ENCODE measurements around the gene CXCL16. TPM values are rescaled to one million over a fixed set of nuclear protein-coding genes. Genes with fewer than 3 reads are reported as not detected.

CXCL16 gene
- total and polyA plus RNA-seq, 2 of the 13 experiments (the other 11 are each of a cell fraction or from before 2014, with no cell fraction given), result 9.4 to 101 TPM

DNA sequence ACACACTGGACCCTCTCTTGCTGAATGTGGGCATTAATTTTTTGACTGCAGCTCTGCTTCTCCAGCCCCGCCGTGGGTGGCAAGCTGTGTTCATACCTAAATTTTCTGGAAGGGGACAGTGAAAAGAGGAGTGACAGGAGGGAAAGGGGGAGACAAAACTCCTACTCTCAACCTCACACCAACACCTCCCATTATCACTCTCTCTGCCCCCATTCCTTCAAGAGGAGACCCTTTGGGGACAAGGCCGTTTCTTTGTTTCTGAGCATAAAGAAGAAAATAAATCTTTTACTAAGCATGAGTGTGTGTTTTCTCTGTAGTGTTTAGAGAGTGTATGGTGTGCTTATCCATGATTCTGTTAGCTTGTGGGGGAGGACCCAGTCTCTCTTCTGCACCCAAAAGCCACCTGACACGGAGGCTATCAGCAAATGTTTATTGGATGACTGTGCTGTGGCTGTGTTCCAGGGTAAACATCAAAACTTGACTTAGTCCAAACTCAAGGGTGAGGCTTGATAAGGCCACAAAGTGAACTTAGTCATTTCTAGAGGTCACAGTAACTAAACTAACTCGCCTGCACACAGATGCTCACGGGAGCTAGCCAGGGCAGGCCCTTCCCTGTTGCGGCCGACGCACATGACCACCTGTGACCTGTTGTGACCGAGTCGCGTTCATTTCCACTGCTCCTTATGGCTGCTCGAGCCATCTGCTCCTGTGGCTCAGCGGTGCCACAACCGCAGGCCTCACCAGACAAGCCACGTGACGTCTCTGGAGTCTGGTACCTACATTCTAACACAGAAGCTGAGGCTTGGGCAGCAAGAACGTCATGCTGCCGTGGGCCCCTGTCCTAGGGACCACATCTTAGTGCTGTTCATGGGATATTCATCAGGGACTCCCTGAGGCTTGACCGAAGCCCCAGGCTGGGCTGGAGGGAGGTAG lies 18.3 kb downstream of the CXCL16 start (continued):
- TF ChIP-seq, protein P1, sequence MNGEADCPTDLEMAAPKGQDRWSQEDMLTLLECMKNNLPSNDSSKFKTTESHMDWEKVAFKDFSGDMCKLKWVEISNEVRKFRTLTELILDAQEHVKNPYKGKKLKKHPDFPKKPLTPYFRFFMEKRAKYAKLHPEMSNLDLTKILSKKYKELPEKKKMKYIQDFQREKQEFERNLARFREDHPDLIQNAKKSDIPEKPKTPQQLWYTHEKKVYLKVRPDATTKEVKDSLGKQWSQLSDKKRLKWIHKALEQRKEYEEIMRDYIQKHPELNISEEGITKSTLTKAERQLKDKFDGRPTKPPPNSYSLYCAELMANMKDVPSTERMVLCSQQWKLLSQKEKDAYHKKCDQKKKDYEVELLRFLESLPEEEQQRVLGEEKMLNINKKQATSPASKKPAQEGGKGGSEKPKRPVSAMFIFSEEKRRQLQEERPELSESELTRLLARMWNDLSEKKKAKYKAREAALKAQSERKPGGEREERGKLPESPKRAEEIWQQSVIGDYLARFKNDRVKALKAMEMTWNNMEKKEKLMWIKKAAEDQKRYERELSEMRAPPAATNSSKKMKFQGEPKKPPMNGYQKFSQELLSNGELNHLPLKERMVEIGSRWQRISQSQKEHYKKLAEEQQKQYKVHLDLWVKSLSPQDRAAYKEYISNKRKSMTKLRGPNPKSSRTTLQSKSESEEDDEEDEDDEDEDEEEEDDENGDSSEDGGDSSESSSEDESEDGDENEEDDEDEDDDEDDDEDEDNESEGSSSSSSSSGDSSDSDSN (CRISPR knock-in tag; IDR thresholded peaks at IDR 0.05), result peak; percentile 61
- TF ChIP-seq RXRB (CRISPR knock-in tag; IDR thresholded peaks at IDR 0.05; ENCODE audit: borderline replicate concordance) (peak; percentile 89), ZNF546 (CRISPR knock-in tag; conservative IDR thresholded peaks at IDR 0.05) (no peak), ETV5 (CRISPR knock-in tag; IDR thresholded peaks at IDR 0.05; ENCODE audit: borderline replicate concordance) (peak; percentile 36; the same call in 1 of the 2 replicates), CREB1 (IDR thresholded peaks at IDR 0.05) (peak; percentile 26; the same call in 1 of the 2 replicates), CREB1 (CRISPR knock-in tag; IDR thresholded peaks at IDR 0.05) (no peak; the same call in 1 of the 2 replicates), WIZ (CRISPR knock-in tag; IDR thresholded peaks at IDR 0.05) (no peak), ZNF446 (CRISPR knock-in tag; IDR thresholded peaks at IDR 0.05) (no peak), SCMH1 (CRISPR knock-in tag; IDR thresholded peaks at IDR 0.05; ENCODE audit: borderline replicate concordance) (no peak), PAF1 (CRISPR knock-in tag; IDR thresholded peaks at IDR 0.05) (0 out of 2 replicates have a peak, but pooled peaks have one; percentile 61), ZBTB42 (CRISPR knock-in tag; IDR thresholded peaks at IDR 0.05) (no peak), TOPORS (CRISPR knock-in tag; IDR thresholded peaks at IDR 0.05) (no peak), CBX2 (IDR thresholded peaks at IDR 0.05; ENCODE audit: low read depth, low read length) (no peak), CBX2 (CRISPR knock-in tag; IDR thresholded peaks at IDR 0.05; ENCODE audit: low read depth) (no peak)
- TF ChIP-seq, protein P2, sequence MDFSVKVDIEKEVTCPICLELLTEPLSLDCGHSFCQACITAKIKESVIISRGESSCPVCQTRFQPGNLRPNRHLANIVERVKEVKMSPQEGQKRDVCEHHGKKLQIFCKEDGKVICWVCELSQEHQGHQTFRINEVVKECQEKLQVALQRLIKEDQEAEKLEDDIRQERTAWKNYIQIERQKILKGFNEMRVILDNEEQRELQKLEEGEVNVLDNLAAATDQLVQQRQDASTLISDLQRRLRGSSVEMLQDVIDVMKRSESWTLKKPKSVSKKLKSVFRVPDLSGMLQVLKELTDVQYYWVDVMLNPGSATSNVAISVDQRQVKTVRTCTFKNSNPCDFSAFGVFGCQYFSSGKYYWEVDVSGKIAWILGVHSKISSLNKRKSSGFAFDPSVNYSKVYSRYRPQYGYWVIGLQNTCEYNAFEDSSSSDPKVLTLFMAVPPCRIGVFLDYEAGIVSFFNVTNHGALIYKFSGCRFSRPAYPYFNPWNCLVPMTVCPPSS (IDR thresholded peaks at IDR 0.05), result no peak
- TF ChIP-seq, protein P3, sequence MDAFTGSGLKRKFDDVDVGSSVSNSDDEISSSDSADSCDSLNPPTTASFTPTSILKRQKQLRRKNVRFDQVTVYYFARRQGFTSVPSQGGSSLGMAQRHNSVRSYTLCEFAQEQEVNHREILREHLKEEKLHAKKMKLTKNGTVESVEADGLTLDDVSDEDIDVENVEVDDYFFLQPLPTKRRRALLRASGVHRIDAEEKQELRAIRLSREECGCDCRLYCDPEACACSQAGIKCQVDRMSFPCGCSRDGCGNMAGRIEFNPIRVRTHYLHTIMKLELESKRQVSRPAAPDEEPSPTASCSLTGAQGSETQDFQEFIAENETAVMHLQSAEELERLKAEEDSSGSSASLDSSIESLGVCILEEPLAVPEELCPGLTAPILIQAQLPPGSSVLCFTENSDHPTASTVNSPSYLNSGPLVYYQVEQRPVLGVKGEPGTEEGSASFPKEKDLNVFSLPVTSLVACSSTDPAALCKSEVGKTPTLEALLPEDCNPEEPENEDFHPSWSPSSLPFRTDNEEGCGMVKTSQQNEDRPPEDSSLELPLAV (CRISPR knock-in tag; conservative IDR thresholded peaks at IDR 0.05; ENCODE audit: low read depth), result no peak
- TF ChIP-seq, protein P4, sequence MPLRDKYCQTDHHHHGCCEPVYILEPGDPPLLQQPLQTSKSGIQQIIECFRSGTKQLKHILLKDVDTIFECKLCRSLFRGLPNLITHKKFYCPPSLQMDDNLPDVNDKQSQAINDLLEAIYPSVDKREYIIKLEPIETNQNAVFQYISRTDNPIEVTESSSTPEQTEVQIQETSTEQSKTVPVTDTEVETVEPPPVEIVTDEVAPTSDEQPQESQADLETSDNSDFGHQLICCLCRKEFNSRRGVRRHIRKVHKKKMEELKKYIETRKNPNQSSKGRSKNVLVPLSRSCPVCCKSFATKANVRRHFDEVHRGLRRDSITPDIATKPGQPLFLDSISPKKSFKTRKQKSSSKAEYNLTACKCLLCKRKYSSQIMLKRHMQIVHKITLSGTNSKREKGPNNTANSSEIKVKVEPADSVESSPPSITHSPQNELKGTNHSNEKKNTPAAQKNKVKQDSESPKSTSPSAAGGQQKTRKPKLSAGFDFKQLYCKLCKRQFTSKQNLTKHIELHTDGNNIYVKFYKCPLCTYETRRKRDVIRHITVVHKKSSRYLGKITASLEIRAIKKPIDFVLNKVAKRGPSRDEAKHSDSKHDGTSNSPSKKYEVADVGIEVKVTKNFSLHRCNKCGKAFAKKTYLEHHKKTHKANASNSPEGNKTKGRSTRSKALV (CRISPR knock-in tag; IDR thresholded peaks at IDR 0.05), result no peak
- TF ChIP-seq, protein P5, sequence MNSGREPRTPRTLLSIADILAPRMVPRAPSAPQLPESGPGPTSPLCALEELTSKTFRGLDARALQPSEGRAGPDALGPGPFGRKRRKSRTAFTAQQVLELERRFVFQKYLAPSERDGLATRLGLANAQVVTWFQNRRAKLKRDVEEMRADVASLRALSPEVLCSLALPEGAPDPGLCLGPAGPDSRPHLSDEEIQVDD (CRISPR knock-in tag; IDR thresholded peaks at IDR 0.05; ENCODE audit: borderline replicate concordance), result 0 out of 2 replicates have a peak, but pooled peaks have one; percentile 44
- TF ChIP-seq, protein P6, sequence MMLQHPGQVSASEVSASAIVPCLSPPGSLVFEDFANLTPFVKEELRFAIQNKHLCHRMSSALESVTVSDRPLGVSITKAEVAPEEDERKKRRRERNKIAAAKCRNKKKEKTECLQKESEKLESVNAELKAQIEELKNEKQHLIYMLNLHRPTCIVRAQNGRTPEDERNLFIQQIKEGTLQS (CRISPR knock-in tag; IDR thresholded peaks at IDR 0.05), result peak; percentile 77; the same call in 1 of the 2 replicates
- TF ChIP-seq, protein P7, sequence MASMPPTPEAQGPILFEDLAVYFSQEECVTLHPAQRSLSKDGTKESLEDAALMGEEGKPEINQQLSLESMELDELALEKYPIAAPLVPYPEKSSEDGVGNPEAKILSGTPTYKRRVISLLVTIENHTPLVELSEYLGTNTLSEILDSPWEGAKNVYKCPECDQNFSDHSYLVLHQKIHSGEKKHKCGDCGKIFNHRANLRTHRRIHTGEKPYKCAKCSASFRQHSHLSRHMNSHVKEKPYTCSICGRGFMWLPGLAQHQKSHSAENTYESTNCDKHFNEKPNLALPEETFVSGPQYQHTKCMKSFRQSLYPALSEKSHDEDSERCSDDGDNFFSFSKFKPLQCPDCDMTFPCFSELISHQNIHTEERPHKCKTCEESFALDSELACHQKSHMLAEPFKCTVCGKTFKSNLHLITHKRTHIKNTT (CRISPR knock-in tag; IDR thresholded peaks at IDR 0.05), result no peak

Measured in HepG2 (cell line).